Lower leg skin (tissue), 3 donors: ENCODE results near the gene TMEM30B.

Source experiments
- CTCF ChIP-seq, 3 donors: fragments of 450-650 bp; IDR thresholded peaks; one replicate each; pipeline ENCODE4 v1.5.1; 2016; ENCODE audit warnings: antibody characterized with exemption in 3 of 3, mild to moderate bottlenecking in 3 of 3, moderate library complexity in 2 of 3
- POLR2A ChIP-seq, 2 donors: fragments of 450-650 bp; IDR thresholded peaks; one replicate each; pipeline ENCODE4 v1.6.1; 2016 to 2017; ENCODE audit warnings: antibody characterized with exemption in 2 of 2, mild to moderate bottlenecking in 1 of 2, moderate library complexity in 1 of 2

- TF ChIP-seq CTCF (IDR thresholded peaks at IDR 0.05), result no peak
- no peak for TF ChIP-seq POLR2A (IDR thresholded peaks at IDR 0.05)
Observed at GRCh38 chr14:61266436-61266835, 14.7 kb downstream of the TMEM30B start.
